ENCODE results near the gene DNAH7. TPM values are rescaled to one million over a fixed set of nuclear protein-coding genes. Genes with fewer than 3 reads are reported as not detected.

The DNAH7 gene
- total and polyA plus RNA-seq, 9 of the 15 experiments (the other 6 are each of a cell fraction or from before 2014, with no cell fraction given): 0.03 to 0.42 (median 0.18) TPM

DNA sequence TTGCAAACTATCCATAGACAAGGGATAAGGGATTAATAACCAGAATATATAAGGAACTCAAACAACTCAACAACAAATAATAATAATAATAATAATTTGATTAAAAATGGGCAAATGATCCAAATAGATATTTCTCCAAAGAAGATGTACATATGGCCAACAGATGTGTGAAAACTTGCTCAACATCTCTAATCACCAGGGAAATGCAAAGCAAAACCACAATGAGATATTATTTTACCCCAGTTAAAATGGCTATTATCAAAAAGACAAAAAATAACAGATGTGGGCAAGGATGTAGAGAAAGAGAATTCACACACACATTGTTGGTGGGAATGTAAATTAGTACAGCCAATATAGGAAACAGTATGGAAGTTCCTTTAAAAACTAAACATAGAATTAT lies 26.9 kb downstream of the DNAH7 start (continued):
- TF ChIP-seq, protein P1, sequence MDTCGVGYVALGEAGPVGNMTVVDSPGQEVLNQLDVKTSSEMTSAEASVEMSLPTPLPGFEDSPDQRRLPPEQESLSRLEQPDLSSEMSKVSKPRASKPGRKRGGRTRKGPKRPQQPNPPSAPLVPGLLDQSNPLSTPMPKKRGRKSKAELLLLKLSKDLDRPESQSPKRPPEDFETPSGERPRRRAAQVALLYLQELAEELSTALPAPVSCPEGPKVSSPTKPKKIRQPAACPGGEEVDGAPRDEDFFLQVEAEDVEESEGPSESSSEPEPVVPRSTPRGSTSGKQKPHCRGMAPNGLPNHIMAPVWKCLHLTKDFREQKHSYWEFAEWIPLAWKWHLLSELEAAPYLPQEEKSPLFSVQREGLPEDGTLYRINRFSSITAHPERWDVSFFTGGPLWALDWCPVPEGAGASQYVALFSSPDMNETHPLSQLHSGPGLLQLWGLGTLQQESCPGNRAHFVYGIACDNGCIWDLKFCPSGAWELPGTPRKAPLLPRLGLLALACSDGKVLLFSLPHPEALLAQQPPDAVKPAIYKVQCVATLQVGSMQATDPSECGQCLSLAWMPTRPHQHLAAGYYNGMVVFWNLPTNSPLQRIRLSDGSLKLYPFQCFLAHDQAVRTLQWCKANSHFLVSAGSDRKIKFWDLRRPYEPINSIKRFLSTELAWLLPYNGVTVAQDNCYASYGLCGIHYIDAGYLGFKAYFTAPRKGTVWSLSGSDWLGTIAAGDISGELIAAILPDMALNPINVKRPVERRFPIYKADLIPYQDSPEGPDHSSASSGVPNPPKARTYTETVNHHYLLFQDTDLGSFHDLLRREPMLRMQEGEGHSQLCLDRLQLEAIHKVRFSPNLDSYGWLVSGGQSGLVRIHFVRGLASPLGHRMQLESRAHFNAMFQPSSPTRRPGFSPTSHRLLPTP (IDR thresholded peaks at IDR 0.05; ENCODE audit: borderline replicate concordance, extremely low read depth, insufficient read length): no peak
- TF ChIP-seq, protein P2, sequence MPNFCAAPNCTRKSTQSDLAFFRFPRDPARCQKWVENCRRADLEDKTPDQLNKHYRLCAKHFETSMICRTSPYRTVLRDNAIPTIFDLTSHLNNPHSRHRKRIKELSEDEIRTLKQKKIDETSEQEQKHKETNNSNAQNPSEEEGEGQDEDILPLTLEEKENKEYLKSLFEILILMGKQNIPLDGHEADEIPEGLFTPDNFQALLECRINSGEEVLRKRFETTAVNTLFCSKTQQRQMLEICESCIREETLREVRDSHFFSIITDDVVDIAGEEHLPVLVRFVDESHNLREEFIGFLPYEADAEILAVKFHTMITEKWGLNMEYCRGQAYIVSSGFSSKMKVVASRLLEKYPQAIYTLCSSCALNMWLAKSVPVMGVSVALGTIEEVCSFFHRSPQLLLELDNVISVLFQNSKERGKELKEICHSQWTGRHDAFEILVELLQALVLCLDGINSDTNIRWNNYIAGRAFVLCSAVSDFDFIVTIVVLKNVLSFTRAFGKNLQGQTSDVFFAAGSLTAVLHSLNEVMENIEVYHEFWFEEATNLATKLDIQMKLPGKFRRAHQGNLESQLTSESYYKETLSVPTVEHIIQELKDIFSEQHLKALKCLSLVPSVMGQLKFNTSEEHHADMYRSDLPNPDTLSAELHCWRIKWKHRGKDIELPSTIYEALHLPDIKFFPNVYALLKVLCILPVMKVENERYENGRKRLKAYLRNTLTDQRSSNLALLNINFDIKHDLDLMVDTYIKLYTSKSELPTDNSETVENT (CRISPR knock-in tag; IDR thresholded peaks at IDR 0.05): no peak
- no peak for TF ChIP-seq HMGN3 (IDR thresholded peaks at IDR 0.05; ENCODE audit: borderline replicate concordance, extremely low read depth, insufficient read length, low read depth, low read length)

DNA sequence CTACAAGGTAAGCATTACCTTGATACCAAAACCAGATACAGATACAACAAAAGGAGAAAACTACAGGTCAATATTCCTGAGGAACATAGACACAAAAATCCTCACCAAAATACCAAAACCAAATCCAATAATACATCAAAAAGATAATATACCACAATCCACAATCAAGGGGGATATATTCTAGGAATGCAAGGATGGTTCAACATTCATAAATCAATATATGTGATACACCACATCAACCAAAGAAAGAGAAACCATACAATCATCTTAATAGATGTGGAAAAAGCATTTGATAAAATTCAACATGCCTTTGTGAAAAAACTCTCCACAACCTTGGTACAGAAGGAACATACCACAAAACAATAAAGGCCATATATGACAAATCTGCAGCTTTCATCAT lies 28.4 kb downstream of the DNAH7 start:
- TF ChIP-seq USF1 (CRISPR knock-in tag; IDR thresholded peaks at IDR 0.05) (no peak), ZBTB8A (IDR thresholded peaks at IDR 0.05; ENCODE audit: partially characterized antibody) (no peak), SNIP1 (IDR thresholded peaks at IDR 0.05; ENCODE audit: low read depth) (no peak), ZNF324 (CRISPR knock-in tag; IDR thresholded peaks at IDR 0.05) (peak; percentile 82), CBX3 (IDR thresholded peaks at IDR 0.05; ENCODE audit: borderline replicate concordance in 1 of 2, low read length in 2 of 2) (peak in 1 of 2 experiments; percentile 59; a peak in 1 of 3 replicates)
- H3K4me1 ChIP-seq (replicated peaks in 1 of 2; ENCODE audit: control insufficient read depth in 2 of 2, insufficient read depth in 2 of 2, low read length in 2 of 2): no peaks in the 10 kb centered on the region
- no peak overlapping the region for H2AFZ ChIP-seq (ENCODE audit: low read depth, low read length)
- H3K27me3 ChIP-seq (ENCODE audit: control insufficient read depth in 2 of 2, insufficient read depth in 2 of 2, low read length in 2 of 2): no peaks in the 10 kb centered on the region
- FAIRE-seq (no peak), ATAC-seq (no peak), DNase-seq (ENCODE audit: extremely low read depth in 1 of 4, low spot score in 3 of 4) (no peak)
- no peak overlapping the region for H3K9ac ChIP-seq (ENCODE audit: insufficient read depth in 1 of 2, low read depth in 2 of 2, low read length in 2 of 2)
- intact Hi-C loops (cut with micrococcal nuclease): no loop called here
- H3K9me1 ChIP-seq (ENCODE audit: control insufficient read depth, insufficient read depth, low read length): no peaks in the 10 kb centered on the region
- H3K4me2 ChIP-seq (ENCODE audit: insufficient read depth, low read length): no peak overlapping the region
- CTCF ChIA-PET (ENCODE audit: low intra/inter-chr PET ratio): no interaction called here
- in situ Hi-C loops (cut with MboI): no loop called here
- POLR2A ChIA-PET: no interaction called here
- H3K9me3 ChIP-seq (replicated peaks; ENCODE audit: control insufficient read depth, insufficient read depth, low read depth, low read length): no peaks in the 10 kb centered on the region
- BruUV-seq (replicated peaks): no TSS peak
- no peaks in the 10 kb centered on the region for H3K36me3 ChIP-seq (ENCODE audit: control insufficient read depth, insufficient read depth, low read length)
- H3K27ac ChIP-seq (ENCODE audit: extremely low read depth, low read depth, low read length): no peak overlapping the region
- H3K4me3 ChIP-seq: no peak overlapping the region
- no peaks in the 10 kb centered on the region for H4K20me1 ChIP-seq (replicated peaks; ENCODE audit: control insufficient read depth, insufficient read depth, low read length)
- H3K79me2 ChIP-seq (ENCODE audit: control insufficient read depth, insufficient read depth, low read length): no peaks in the 10 kb centered on the region

All from K562 (cell line).